Measurements from ENCODE around the gene RGS1.

DNA sequence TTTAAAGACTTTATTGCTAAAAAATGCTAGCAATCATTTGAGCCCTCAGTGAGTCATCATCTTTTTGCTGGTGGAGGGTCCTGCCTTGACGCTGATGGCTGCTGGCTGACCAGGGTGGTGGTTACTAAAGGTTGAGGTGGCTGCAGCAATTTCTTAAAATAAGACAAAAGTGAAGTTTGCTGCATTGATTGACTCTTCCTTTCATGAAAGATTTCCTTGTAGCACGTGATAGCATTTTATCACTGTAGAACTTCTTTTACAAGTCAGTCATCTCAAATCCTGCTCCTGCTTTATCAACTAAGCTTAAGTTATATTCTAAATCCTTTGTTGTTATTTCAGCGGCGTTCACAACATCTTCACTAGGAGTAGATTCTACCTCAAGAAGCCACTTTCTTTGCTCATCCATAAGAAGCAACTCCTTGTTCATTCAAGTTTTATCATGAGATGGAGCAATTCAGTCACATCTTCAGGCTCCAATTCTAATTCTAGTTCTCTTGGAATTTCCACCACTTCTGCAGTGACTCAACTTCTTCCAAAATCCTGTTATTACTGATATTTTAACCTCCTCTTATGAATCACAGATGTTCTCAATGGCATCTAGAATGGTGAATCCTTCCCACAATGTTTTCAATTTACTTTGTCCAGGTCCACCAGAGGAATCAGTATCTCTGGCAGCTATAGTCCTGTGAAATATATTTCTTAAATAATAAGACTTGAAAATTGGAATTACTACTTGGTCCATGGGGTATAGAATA, 17.6 kb upstream of the RGS1 start:
- TF ChIP-seq, protein P1, sequence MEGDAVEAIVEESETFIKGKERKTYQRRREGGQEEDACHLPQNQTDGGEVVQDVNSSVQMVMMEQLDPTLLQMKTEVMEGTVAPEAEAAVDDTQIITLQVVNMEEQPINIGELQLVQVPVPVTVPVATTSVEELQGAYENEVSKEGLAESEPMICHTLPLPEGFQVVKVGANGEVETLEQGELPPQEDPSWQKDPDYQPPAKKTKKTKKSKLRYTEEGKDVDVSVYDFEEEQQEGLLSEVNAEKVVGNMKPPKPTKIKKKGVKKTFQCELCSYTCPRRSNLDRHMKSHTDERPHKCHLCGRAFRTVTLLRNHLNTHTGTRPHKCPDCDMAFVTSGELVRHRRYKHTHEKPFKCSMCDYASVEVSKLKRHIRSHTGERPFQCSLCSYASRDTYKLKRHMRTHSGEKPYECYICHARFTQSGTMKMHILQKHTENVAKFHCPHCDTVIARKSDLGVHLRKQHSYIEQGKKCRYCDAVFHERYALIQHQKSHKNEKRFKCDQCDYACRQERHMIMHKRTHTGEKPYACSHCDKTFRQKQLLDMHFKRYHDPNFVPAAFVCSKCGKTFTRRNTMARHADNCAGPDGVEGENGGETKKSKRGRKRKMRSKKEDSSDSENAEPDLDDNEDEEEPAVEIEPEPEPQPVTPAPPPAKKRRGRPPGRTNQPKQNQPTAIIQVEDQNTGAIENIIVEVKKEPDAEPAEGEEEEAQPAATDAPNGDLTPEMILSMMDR (IDR thresholded peaks at IDR 0.05): no peak
- no peak for TF ChIP-seq POLR2A (IDR thresholded peaks at IDR 0.05)
